HEK293T (cell line): ENCODE results near the gene OGG1.

Experiments used
- ARNT ChIP-seq: fragments of 450-650 bp; IDR thresholded peaks from 2 replicates; pipeline ENCODE4 v1.6.1; 2017; ENCODE audit warnings: mild to moderate bottlenecking
- BHLHE40 ChIP-seq: fragments of 450-650 bp; IDR thresholded peaks from 2 replicates; pipeline ENCODE4 v1.6.1; 2016; ENCODE audit warnings: mild to moderate bottlenecking, moderate library complexity, borderline replicate concordance
- ELF4 ChIP-seq: fragments of 450-650 bp; IDR thresholded peaks from 2 replicates; pipeline ENCODE4 v1.6.1; 2017; ENCODE audit warnings: antibody characterized with exemption
- FOXK2 ChIP-seq: fragments of 450-650 bp; IDR thresholded peaks from 2 replicates; pipeline ENCODE4 v1.6.1; 2016; ENCODE audit warnings: mild to moderate bottlenecking
- HDGF ChIP-seq: fragments of 450-650 bp; IDR thresholded peaks from 2 replicates; pipeline ENCODE4 v1.6.1; 2017; ENCODE audit warnings: antibody characterized with exemption, borderline replicate concordance
- NFRKB ChIP-seq: fragments of 450-650 bp; IDR thresholded peaks from 2 replicates; pipeline ENCODE4 v1.6.1; 2016; ENCODE audit warnings: mild to moderate bottlenecking, moderate library complexity
- SUZ12 ChIP-seq: fragments of 450-650 bp; IDR thresholded peaks from 2 replicates; pipeline ENCODE4 v1.6.1; 2016; ENCODE audit warnings: mild to moderate bottlenecking
- TARDBP ChIP-seq: fragments of 450-650 bp; IDR thresholded peaks from 2 replicates; pipeline ENCODE4 v1.6.1; 2016
- ZNF384 ChIP-seq: fragments of 450-650 bp; IDR thresholded peaks from 2 replicates; pipeline ENCODE4 v1.6.1; 2016

DNA sequence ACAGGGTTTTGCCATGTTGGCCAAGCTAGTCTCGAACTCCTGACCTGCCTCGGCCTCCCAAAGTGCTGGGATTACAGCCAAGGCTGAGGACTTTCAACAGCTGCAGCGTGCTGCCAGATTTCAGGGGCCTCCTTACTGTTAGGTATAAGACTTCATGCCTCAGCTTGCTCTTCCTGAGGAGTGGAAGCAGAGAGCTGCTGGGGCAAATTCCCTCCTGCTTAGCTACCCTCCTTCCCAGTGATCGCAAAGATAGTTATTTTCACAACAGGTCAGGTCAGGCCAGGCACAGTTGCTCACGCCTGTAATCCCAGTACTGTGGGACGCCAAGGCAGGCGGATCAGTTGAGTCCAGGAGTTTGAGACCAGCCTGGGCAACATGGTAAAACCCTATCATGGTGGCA is 48.7 kb upstream of the OGG1 start:
- TF ChIP-seq SUZ12, result no peak
- TF ChIP-seq TARDBP, result no peak
- no peak for TF ChIP-seq BHLHE40
- TF ChIP-seq ZNF384, result no peak
- TF ChIP-seq NFRKB, result no peak
- TF ChIP-seq HDGF, result no peak
- no peak for TF ChIP-seq ARNT
- no peak for TF ChIP-seq ELF4
- TF ChIP-seq FOXK2, result no peak
